IMR-90 (cell line): Measurements from ENCODE around the gene NGFR. TPM values are rescaled to one million over a fixed set of nuclear protein-coding genes. Genes with fewer than 3 reads are reported as not detected.

ENCODE experiments used
- ATAC-seq: fragments of 200-7000 bp; cut with Tn5 transposase; 2 replicates; pipeline ENCODE4 v1.9.1; 2020; ENCODE audit warnings: low read depth, mild to moderate bottlenecking, moderate library complexity
- BruUV-seq: library from RNA; stranded (reverse); fragments of 400-500 nt; replicated peaks from 2 replicates; lab custom pipeline; 2021; lab: Mats Ljungman, UMichigan
- CTCF ChIA-PET: fragments of 300-600 bp; formaldehyde crosslinking; extraction: SDS; loops from one replicate; lab custom pipeline; 2021; ENCODE audit warnings: antibody characterized with exemption; lab: Yijun Ruan, JAX
- POLR2A ChIA-PET: fragments of 300-600 bp; sonication (Branson Sonifier 250); formaldehyde crosslinking; loops from one replicate; lab custom pipeline; 2022; ENCODE audit warnings: antibody characterized with exemption; ENCODE audit not compliant: unreplicated experiment; lab: Charles Lee
- DNase-seq: peaks from one replicate; pipeline ENCODE4 v3.0.0; 2013
- H2AFZ ChIP-seq: replicated peaks from 2 replicates; pipeline ENCODE3; 2013; ENCODE audit warnings: low read length, mild to moderate bottlenecking; ENCODE audit not compliant: poor library complexity
- H2AK5ac ChIP-seq: 2 replicates; pipeline ENCODE4 v1.6.1; 2013; ENCODE audit warnings: low read depth, low read length, inconsistent platforms
- H2AK9ac ChIP-seq: replicated peaks from 2 replicates; pipeline ENCODE3; 2013; ENCODE audit warnings: mild to moderate bottlenecking, low read depth, low read length, moderate library complexity; ENCODE audit not compliant: poor library complexity
- H2BK120ac ChIP-seq: 2 replicates; pipeline ENCODE4 v1.6.1; 2013; ENCODE audit warnings: low read depth, low read length, inconsistent platforms
- H2BK15ac ChIP-seq: 3 replicates; pipeline ENCODE4 v1.6.1; 2013; ENCODE audit warnings: low read depth, low read length, inconsistent platforms
- H2BK20ac ChIP-seq: 2 replicates; pipeline ENCODE4 v1.6.1; 2013; ENCODE audit warnings: low read depth, mild to moderate bottlenecking, inconsistent platforms, low read length, moderate library complexity
- H2BK5ac ChIP-seq: 2 replicates; pipeline ENCODE4 v1.6.1; 2013; ENCODE audit warnings: mild to moderate bottlenecking, low read depth, low read length, inconsistent platforms; ENCODE audit not compliant: poor library complexity, severe bottlenecking
- H3K14ac ChIP-seq: replicated peaks from 2 replicates; pipeline ENCODE4 v1.6.1; 2013; ENCODE audit warnings: low read depth, low read length, inconsistent platforms
- H3K18ac ChIP-seq: 2 replicates; pipeline ENCODE4 v1.6.1; 2013; ENCODE audit warnings: low read depth, low read length, control low read depth
- H3K23ac ChIP-seq: 2 replicates; pipeline ENCODE4 v1.6.1; 2013; ENCODE audit warnings: low read depth, low read length, inconsistent platforms
- H3K27ac ChIP-seq: 2 replicates; pipeline ENCODE4 v1.5.1; 2013; ENCODE audit warnings: mild to moderate bottlenecking, control low read depth, low read length; ENCODE audit not compliant: insufficient read depth
- H3K27me3 ChIP-seq: 2 replicates; pipeline ENCODE4 v1.6.1; 2013; ENCODE audit warnings: low read length; ENCODE audit not compliant: control insufficient read depth, insufficient read depth
- H3K36me3 ChIP-seq: 2 replicates; pipeline ENCODE4 v1.6.1; 2013; ENCODE audit warnings: low read length, mixed read lengths; ENCODE audit not compliant: control insufficient read depth, insufficient read depth
- H3K4ac ChIP-seq: 2 replicates; pipeline ENCODE4 v1.6.1; 2013; ENCODE audit warnings: low read depth, low read length, inconsistent platforms
- H3K4me1 ChIP-seq: 2 replicates; pipeline ENCODE4 v1.6.1; 2013; ENCODE audit warnings: low read length, mixed read lengths; ENCODE audit not compliant: control insufficient read depth, insufficient read depth
- H3K4me2 ChIP-seq: 2 replicates; pipeline ENCODE4 v1.6.1; 2013; ENCODE audit warnings: low read depth, mild to moderate bottlenecking, control low read depth, low read length, moderate library complexity
- H3K4me3 ChIP-seq: 2 replicates; pipeline ENCODE4 v1.5.1; 2013; ENCODE audit warnings: low read depth, mild to moderate bottlenecking, control low read depth, low read length, moderate library complexity; ENCODE audit not compliant: insufficient read depth
- H3K56ac ChIP-seq: 2 replicates; pipeline ENCODE4 v1.6.1; 2013; ENCODE audit warnings: low read length, inconsistent platforms; ENCODE audit not compliant: insufficient read depth; ENCODE audit errors: extremely low read depth
- H3K79me1 ChIP-seq, 2 experiments: 2 replicates each; pipeline ENCODE4 v1.6.1; 2013; ENCODE audit warnings: low read length in 2 of 2, inconsistent platforms in 1 of 2, low read depth in 1 of 2
- H3K9ac ChIP-seq: 2 replicates; pipeline ENCODE4 v1.6.1; 2013; ENCODE audit warnings: low read depth, low read length, control low read depth
- H3K9me1 ChIP-seq: 2 replicates; pipeline ENCODE4 v1.6.1; 2013; ENCODE audit warnings: low read length, inconsistent platforms; ENCODE audit not compliant: insufficient read depth
- H3K9me3 ChIP-seq: 2 replicates; pipeline ENCODE4 v1.6.1; 2013; ENCODE audit warnings: low read length; ENCODE audit not compliant: control insufficient read depth, insufficient read depth
- H4K20me1 ChIP-seq: 2 replicates; pipeline ENCODE4 v1.6.1; 2013; ENCODE audit warnings: low read length, inconsistent platforms; ENCODE audit not compliant: insufficient read depth
- H4K5ac ChIP-seq: 2 replicates; pipeline ENCODE4 v1.6.1; 2013; ENCODE audit warnings: mild to moderate bottlenecking, low read depth, low read length, control low read depth
- H4K8ac ChIP-seq, 2 experiments: 2 replicates each; pipeline ENCODE4 v1.6.1; 2013; ENCODE audit warnings: low read depth in 2 of 2, low read length in 2 of 2, control low read depth in 1 of 2, inconsistent platforms in 1 of 2
- H4K91ac ChIP-seq: 2 replicates; pipeline ENCODE4 v1.6.1; 2013; ENCODE audit warnings: low read depth, low read length, inconsistent platforms; ENCODE audit not compliant: insufficient read depth
- BHLHE40 ChIP-seq: fragments of 150-350 bp; IDR thresholded peaks from 2 replicates; pipeline ENCODE4 v1.6.1; 2016; ENCODE audit warnings: mild to moderate bottlenecking, low read depth, low read length
- CEBPB ChIP-seq: IDR thresholded peaks from 2 replicates; pipeline ENCODE4 v1.6.1; 2012; ENCODE audit warnings: low read depth, low read length, improper control_type of control experiment
- CHD1 ChIP-seq: IDR thresholded peaks from 2 replicates; pipeline ENCODE4 v1.6.1; 2012; ENCODE audit warnings: low read depth, low read length, improper control_type of control experiment
- FOS ChIP-seq: fragments of 150-350 bp; IDR thresholded peaks from 2 replicates; pipeline ENCODE4 v1.6.1; 2016; ENCODE audit warnings: low read depth, low read length
- MAZ ChIP-seq: IDR thresholded peaks from 2 replicates; pipeline ENCODE4 v1.6.1; 2012; ENCODE audit warnings: low read depth, mild to moderate bottlenecking, low read length, improper control_type of control experiment, moderate library complexity, borderline replicate concordance
- MXI1 ChIP-seq: IDR thresholded peaks from 2 replicates; pipeline ENCODE4 v1.6.1; 2012; ENCODE audit warnings: low read depth, mild to moderate bottlenecking, low read length, moderate library complexity, borderline replicate concordance
- RAD21 ChIP-seq: IDR thresholded peaks from 2 replicates; pipeline ENCODE4 v1.6.1; 2012; ENCODE audit warnings: low read length, improper control_type of control experiment
- WGBS, 2 experiments: methylation state at CpG; one replicate each; pipeline versions ENCODE4 v1.1.5 to v1.1.7; 2013; ENCODE audit warnings: missing lambda C conversion rate in 2 of 2; ENCODE audit not compliant: insufficient read length in 1 of 2; ENCODE audit errors: extremely low coverage in 2 of 2; 5-methylcytosine and 5-hydroxymethylcytosine counted together
- dilution Hi-C: fragments of 300-500 bp; cut with HindIII; formaldehyde crosslinking; loops from one replicate; pipeline ENCODE4 v1.14.3; 2018; ENCODE audit warnings: low sequenced_read_pairs; ENCODE audit not compliant: unreplicated experiment
- in situ Hi-C: fragments of 300-500 bp; cut with MboI; formaldehyde crosslinking; loops from 3 replicates; pipeline ENCODE4 v1.14.3; 2019; ENCODE audit warnings: low sequenced_read_pairs, inconsistent platforms, mixed read lengths
- intact Hi-C: fragments of 100-400 bp; cut with micrococcal nuclease; formaldehyde crosslinking; loops from 2 replicates; pipeline ENCODE4 v1.10.0; 2022
- polyA plus RNA-seq, 3 experiments: library from polyadenylated mRNA; depleted of rRNA; stranded (reverse); fragments of >200 nt; gene quantifications; 2 replicates each; pipeline ENCODE4 v1.2.3, GENCODE V29; 2012; ENCODE audit warnings: low replicate concordance in 1 of 3
- total RNA-seq: library from RNA; depleted of rRNA; stranded (reverse); fragments of >200 nt; gene quantifications from 2 replicates; pipeline ENCODE4 v1.2.3, GENCODE V29; 2012

Gene NGFR
- total and polyA plus RNA-seq, 2 of the 4 experiments (the other 2 are of a cell fraction): 0.15 to 0.18 TPM

- Histone ChIP-seq H3K9me1 (no peaks in the 10 kb centered on the region), H3K14ac (no peak overlapping the region), H4K91ac (no peak overlapping the region), H2AK5ac (no peak overlapping the region), H3K79me1 (no peaks in the 10 kb centered on the region), H3K4me2 (no peak overlapping the region), H3K27me3 (peaks cover 87% of the 10 kb centered on the region), H3K56ac (no peak overlapping the region), H4K5ac (no peak overlapping the region), H3K27ac (no peak overlapping the region), H3K18ac (no peak overlapping the region), H2AFZ (peak overlapping the region; percentile 68), H4K20me1 (0 out of 2 replicates have a peak, but pooled peaks cover 10% of the 10 kb centered on the region), H3K36me3 (no peaks in the 10 kb centered on the region), H2AK9ac (no peak overlapping the region), H2BK5ac (no peak overlapping the region), H2BK15ac (no peak overlapping the region), H3K4me1 (peaks cover 7% of the 10 kb centered on the region; the same call in 1 of the 2 replicates), H3K4ac (no peak overlapping the region), H3K9me3 (no peaks in the 10 kb centered on the region), H2BK20ac (no peak overlapping the region), H3K23ac (no peak overlapping the region), H4K8ac (no peak overlapping the region), H2BK120ac (no peak overlapping the region), H3K4me3 (no peak overlapping the region), H3K9ac (no peak overlapping the region)
- no peak for ATAC-seq
- ChIA-PET POLR2A (no interaction called here), CTCF (no interaction called here)
- no peak for DNase-seq
- dilution Hi-C loops (no loop called here), in situ Hi-C loops (no loop called here), intact Hi-C loops (no loop called here)
- no peak for TF ChIP-seq RAD21
- TF ChIP-seq MXI1: no peak
- TF ChIP-seq CEBPB: no peak
- no peak for TF ChIP-seq CHD1
- no peak for TF ChIP-seq BHLHE40
- TF ChIP-seq FOS: no peak
- no peak for TF ChIP-seq MAZ
- 47% methylated on average over 7 of the region's 17 CpGs; no CpG with 5 or more reads in 1 of the 2 experiments for WGBS, 2 experiments
- no TSS peak for BruUV-seq
Observed at GRCh38 chr17:49494399-49494985, 601 bp upstream of the NGFR start.
